Right atrium auricular region (tissue), 2 donors: ENCODE results near the gene MDP1. TPM values are rescaled to one million over a fixed set of nuclear protein-coding genes. Genes with fewer than 3 reads are reported as not detected.

Source experiments
- DNase-seq: peaks from one replicate; pipeline ENCODE4 v3.0.0-alpha.2; 2019; ENCODE audit warnings: low spot score
- H3K27ac ChIP-seq, 2 donors: fragments of 200-600 bp; sonication (generic); 1 replicate in 1 of 2; 2 replicates in 1 of 2; pipeline ENCODE4 v1.5.1; 2016 to 2019
- H3K27me3 ChIP-seq, 2 donors: fragments of 200-600 bp; sonication (generic); one replicate each; pipeline versions ENCODE4 v1.5.1 to v1.6.0; 2017 to 2019
- H3K36me3 ChIP-seq: fragments of 200-600 bp; sonication (generic); one replicate; pipeline ENCODE4 v1.5.1; 2016
- H3K4me1 ChIP-seq, 2 donors: fragments of 200-600 bp; sonication (generic); one replicate each; pipeline versions ENCODE4 v1.5.1 to v1.6.0; 2017 to 2019
- H3K4me3 ChIP-seq, 2 donors: fragments of 200-600 bp; sonication (generic); 1 replicate in 1 of 2; 2 replicates in 1 of 2; pipeline ENCODE4 v1.5.1; 2017 to 2019; ENCODE audit warnings: mild to moderate bottlenecking in 1 of 2, moderate library complexity in 1 of 2
- H3K9me3 ChIP-seq, 2 donors: fragments of 200-600 bp; sonication (generic); one replicate each; pipeline ENCODE4 v1.5.1; 2019
- CTCF ChIP-seq, 2 donors: fragments of 200-600 bp; sonication (generic); IDR thresholded peaks; one replicate each; pipeline ENCODE4 v1.5.1; 2019; ENCODE audit warnings: antibody characterized with exemption in 2 of 2
- total RNA-seq, 2 donors: library from RNA; depleted of rRNA; stranded (reverse); fragments of >200 nt; gene quantifications; one replicate each; pipeline ENCODE4 v1.1.0, GENCODE V29; 2016

Gene MDP1
- total RNA-seq, 2 donors from 2014 or later = 15.5 to 19.7 TPM

GRCh38 chr14:24253936-24254335, 38.1 kb upstream of the MDP1 start:
- no peak for TF ChIP-seq CTCF (IDR thresholded peaks at IDR 0.05)

GRCh38 chr14:24252289-24253124, 36.6 kb upstream of the MDP1 start:
- DNase-seq = no peak
- Histone ChIP-seq H3K4me1 (no peaks in the 10 kb centered on the region), H3K4me3 (no peak overlapping the region), H3K27me3 (no peaks in the 10 kb centered on the region), H3K27ac (no peak overlapping the region), H3K36me3 (no peaks in the 10 kb centered on the region), H3K9me3 (no peaks in the 10 kb centered on the region)
- TF ChIP-seq CTCF (IDR thresholded peaks at IDR 0.05) = no peak

More at GRCh38 chr14:24253936-24254335, 38.1 kb upstream of the MDP1 start:
- H3K36me3 ChIP-seq = no peaks in the 10 kb centered on the region
- H3K27me3 ChIP-seq = no peaks in the 10 kb centered on the region
- H3K4me3 ChIP-seq = no peak overlapping the region
- no peaks in the 10 kb centered on the region for H3K9me3 ChIP-seq
- no peaks in the 10 kb centered on the region for H3K4me1 ChIP-seq
- no peak for DNase-seq
- H3K27ac ChIP-seq = no peak overlapping the region

- no peak for DNase-seq
- H3K36me3 ChIP-seq = no peaks in the 10 kb centered on the region
- H3K9me3 ChIP-seq = no peaks in the 10 kb centered on the region
- no peaks in the 10 kb centered on the region for H3K4me1 ChIP-seq
- no peak for TF ChIP-seq CTCF (IDR thresholded peaks at IDR 0.05)
- no peak overlapping the region for H3K4me3 ChIP-seq
- no peak overlapping the region for H3K27ac ChIP-seq
- H3K27me3 ChIP-seq = no peaks in the 10 kb centered on the region
These were observed 36.0 kb upstream of the MDP1 start for GRCh38 chr14:24251880-24252288.

- no peaks in the 10 kb centered on the region for H3K4me1 ChIP-seq
- H3K27me3 ChIP-seq = no peaks in the 10 kb centered on the region
- no peak for DNase-seq
- TF ChIP-seq CTCF (IDR thresholded peaks at IDR 0.05) = no peak
- no peak overlapping the region for H3K4me3 ChIP-seq
- H3K27ac ChIP-seq = no peak overlapping the region
- no peaks in the 10 kb centered on the region for H3K9me3 ChIP-seq
- no peaks in the 10 kb centered on the region for H3K36me3 ChIP-seq
These were observed 34.5 kb upstream of the MDP1 start for GRCh38 chr14:24250354-24250753.

- Histone ChIP-seq H3K27me3 (no peaks in the 10 kb centered on the region), H3K4me1 (no peaks in the 10 kb centered on the region), H3K9me3 (no peaks in the 10 kb centered on the region), H3K4me3 (no peak overlapping the region), H3K27ac (no peak overlapping the region), H3K36me3 (no peaks in the 10 kb centered on the region)
- no peak for TF ChIP-seq CTCF (IDR thresholded peaks at IDR 0.05)
- DNase-seq = no peak
These were observed 33.6 kb upstream of the MDP1 start for GRCh38 chr14:24249230-24250021.
